HG02852 (cell line): ENCODE measurements around the gene PPARG.
A peak's percentile ranks its signal among the peaks of the same experiment; 100 is the strongest.
"Not testable (repeated sequence)": the region's sequence is repeated elsewhere in the genome, so short reads cannot be mapped to it uniquely, and the experiment has no call there.

Experiments used
- ATAC-seq: cut with Tn5 transposase; IDR thresholded peaks from one replicate; pipeline ENCODE4 v1.9.1; 2021; ENCODE audit warnings: mild to moderate bottlenecking, moderate library complexity; ENCODE audit not compliant: unreplicated experiment

The PPARG gene

GRCh38 chr3:12288182-12289129 is at the start of gene PPARG:
Gene PPARG (plus strand): TSS chr3:12289070. CDS start chr3:12379712, 90,642 bp downstream.
- ATAC-seq = no peak

- ATAC-seq = no peak
Observed at GRCh38 chr3:12239301-12239700, 49.6 kb upstream of the PPARG start.

GRCh38 chr3:12242772-12243171 is 46.1 kb upstream of the PPARG start:
- ATAC-seq = no peak

GRCh38 chr3:12246497-12247163 is 42.2 kb upstream of the PPARG start:
- no peak for ATAC-seq

GRCh38 chr3:12247411-12247810 is 41.5 kb upstream of the PPARG start:
- ATAC-seq = no peak

- ATAC-seq = no peak
Observed at GRCh38 chr3:12249519-12249918, 39.4 kb upstream of the PPARG start.

GRCh38 chr3:12252889-12253288 is 36.0 kb upstream of the PPARG start:
- no peak for ATAC-seq

- no peak for ATAC-seq
Observed at GRCh38 chr3:12253516-12254343, 35.1 kb upstream of the PPARG start.

GRCh38 chr3:12255393-12255792 is 33.5 kb upstream of the PPARG start:
- no peak for ATAC-seq

GRCh38 chr3:12258911-12259310 is 30.0 kb upstream of the PPARG start:
- ATAC-seq = no peak

- not testable (repeated sequence) for ATAC-seq
Observed at GRCh38 chr3:12262173-12262572, 26.7 kb upstream of the PPARG start.

GRCh38 chr3:12265508-12265907 is 23.4 kb upstream of the PPARG start:
- no peak for ATAC-seq

- no peak for ATAC-seq
Observed at GRCh38 chr3:12266038-12266437, 22.8 kb upstream of the PPARG start.

GRCh38 chr3:12267376-12268030 is 21.4 kb upstream of the PPARG start:
- no peak for ATAC-seq

GRCh38 chr3:12268049-12268735 is 20.7 kb upstream of the PPARG start:
- no peak for ATAC-seq

- ATAC-seq = no peak
Observed at GRCh38 chr3:12270976-12271375, 17.9 kb upstream of the PPARG start.

- ATAC-seq = peak; percentile 98
Observed at GRCh38 chr3:12273045-12273695, 15.7 kb upstream of the PPARG start.

- no peak for ATAC-seq
Observed at GRCh38 chr3:12275974-12276650, 12.8 kb upstream of the PPARG start.

GRCh38 chr3:12276827-12277226 is 12.0 kb upstream of the PPARG start:
- ATAC-seq = not testable (repeated sequence)
